ENCODE measurements around the gene COL6A1. TPM values are rescaled to one million over a fixed set of nuclear protein-coding genes. Genes with fewer than 3 reads are reported as not detected.

Gene COL6A1
- total RNA-seq, 1 donor, result 538 TPM

DNA sequence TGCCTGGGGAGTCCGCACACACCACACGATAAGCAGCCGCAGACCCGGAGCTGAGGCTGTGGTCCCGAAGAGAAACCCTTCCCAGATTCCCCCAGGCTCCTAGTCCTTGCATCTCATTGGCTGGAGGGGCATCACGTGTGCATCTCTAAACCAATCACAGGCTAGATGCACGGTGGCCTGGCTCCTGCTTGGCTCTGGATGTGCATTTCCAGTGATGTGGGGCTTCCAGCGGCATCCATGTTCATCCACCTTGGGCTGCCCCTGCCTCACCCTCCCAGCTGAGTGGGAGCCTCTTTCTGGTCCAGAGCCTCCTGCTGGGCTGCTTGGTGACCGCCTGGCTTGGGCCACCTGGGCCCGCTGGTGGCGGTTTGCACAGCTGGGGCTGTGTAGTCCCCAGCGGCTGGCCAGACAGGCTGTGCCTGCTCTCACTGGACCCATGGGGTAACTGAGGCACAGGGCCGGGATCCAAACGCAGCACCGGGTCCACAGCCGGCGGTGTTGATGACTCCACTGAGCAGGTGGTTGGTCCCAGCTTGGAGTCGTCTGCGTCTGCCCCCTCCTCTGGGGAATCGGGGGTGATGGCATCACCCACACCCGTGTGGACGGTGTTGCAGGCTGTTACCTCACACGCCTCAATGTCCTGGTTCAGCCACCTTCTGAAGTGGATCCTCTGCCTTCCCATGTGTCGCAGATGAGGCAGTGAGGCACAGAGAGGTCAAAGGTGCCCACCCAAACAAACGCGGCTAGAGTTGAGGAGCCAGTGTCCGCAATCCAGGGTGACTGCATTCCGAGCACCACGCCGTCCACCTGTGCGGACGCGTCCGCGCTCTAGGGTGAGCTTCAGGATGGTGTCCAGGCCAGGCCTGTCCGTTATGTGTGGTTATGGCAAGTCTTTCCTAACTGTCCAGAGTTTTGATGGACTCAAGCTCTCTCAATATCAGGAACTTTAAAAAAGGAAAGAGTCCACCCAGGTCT is 41.3 kb downstream of the COL6A1 start:
- H3K4me3 ChIP-seq (ENCODE audit: low read depth, low read length), result no peak overlapping the region
- TF ChIP-seq, protein P1, sequence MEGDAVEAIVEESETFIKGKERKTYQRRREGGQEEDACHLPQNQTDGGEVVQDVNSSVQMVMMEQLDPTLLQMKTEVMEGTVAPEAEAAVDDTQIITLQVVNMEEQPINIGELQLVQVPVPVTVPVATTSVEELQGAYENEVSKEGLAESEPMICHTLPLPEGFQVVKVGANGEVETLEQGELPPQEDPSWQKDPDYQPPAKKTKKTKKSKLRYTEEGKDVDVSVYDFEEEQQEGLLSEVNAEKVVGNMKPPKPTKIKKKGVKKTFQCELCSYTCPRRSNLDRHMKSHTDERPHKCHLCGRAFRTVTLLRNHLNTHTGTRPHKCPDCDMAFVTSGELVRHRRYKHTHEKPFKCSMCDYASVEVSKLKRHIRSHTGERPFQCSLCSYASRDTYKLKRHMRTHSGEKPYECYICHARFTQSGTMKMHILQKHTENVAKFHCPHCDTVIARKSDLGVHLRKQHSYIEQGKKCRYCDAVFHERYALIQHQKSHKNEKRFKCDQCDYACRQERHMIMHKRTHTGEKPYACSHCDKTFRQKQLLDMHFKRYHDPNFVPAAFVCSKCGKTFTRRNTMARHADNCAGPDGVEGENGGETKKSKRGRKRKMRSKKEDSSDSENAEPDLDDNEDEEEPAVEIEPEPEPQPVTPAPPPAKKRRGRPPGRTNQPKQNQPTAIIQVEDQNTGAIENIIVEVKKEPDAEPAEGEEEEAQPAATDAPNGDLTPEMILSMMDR (IDR thresholded peaks at IDR 0.05; ENCODE audit: insufficient read depth, low read depth, low read length), result no peak
- no peak for DNase-seq (ENCODE audit: low read depth)

DNA sequence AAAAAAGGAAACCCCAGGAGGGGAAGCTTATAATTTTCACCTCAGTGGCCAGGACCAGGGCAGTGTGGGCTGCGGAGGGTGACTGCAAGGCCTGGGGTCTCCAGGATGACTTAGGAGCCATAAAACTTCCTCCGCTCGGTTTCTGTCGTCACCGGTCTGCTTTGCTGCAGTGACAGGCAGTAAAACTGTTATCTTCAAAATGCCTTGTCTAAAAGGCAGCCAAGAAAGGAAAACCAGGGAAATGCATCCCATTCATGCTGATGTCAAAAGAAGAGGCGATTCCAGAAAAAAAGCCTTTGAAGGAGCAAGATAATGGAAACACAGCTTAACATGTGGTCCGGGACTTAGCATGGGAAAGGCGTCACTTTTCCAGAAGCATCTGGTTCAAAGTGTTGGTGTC is 42.0 kb downstream of the COL6A1 start:
- no peak overlapping the region for H3K4me3 ChIP-seq (ENCODE audit: low read depth, low read length)
- peak; percentile 98 for DNase-seq (ENCODE audit: low read depth)
- TF ChIP-seq, protein P1 (IDR thresholded peaks at IDR 0.05; ENCODE audit: insufficient read depth, low read depth, low read length), result no peak

DNA sequence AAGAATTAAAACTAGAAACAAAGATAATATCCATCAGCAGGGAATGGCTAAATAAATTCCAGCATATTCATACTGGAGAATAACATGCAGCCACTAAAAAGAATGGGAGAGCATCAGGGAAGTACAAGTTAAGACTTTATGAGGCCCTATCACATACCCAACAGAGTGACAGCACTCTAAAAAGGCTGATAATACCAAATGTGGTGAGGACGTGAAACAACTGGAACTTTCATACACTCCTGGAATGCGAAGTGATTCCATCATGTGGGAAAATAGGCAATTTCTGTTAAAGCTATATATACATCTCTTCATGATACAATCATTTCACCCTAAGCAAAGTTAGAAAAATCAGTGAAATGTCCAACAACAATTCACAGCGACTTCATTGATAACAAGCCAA is 42.6 kb downstream of the COL6A1 start:
- DNase-seq (ENCODE audit: low read depth), result no peak
- TF ChIP-seq, protein P1 (IDR thresholded peaks at IDR 0.05; ENCODE audit: insufficient read depth, low read depth, low read length), result no peak
- no peak overlapping the region for H3K4me3 ChIP-seq (ENCODE audit: low read depth, low read length)

DNA sequence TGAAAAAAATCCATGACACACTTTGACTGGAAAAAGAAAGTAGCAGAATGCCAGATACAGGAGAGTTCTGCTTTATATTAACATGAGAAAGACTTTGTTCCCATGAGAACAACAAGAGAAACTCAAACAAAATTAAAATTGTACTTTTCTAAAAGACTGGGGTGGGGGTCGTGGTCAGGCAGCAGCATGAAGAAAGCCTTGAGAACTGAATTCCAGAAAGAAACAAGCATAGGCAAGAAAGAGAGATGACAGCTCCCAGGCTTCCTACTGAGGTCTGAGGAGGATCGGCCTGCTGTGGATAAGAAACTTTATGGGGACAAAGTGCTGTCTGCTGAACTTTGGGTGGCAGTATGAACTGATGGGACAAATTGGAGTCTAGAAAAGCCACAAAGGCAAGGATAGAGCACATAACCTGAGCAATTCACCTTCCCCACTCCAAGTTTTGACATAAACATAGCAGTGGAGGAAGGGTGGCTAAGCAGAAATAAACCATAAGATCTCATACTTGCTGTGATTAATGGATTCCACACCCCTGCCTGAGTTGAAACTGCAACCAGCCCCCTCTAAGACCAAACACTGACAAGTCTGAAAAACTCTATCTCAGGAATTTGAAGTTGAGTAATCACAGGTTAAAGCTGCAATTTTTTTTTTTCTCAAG is 43.7 kb downstream of the COL6A1 start:
- H3K4me3 ChIP-seq (ENCODE audit: low read depth, low read length), result no peak overlapping the region
- DNase-seq (ENCODE audit: low read depth), result peak; percentile 95
- TF ChIP-seq, protein P1 (IDR thresholded peaks at IDR 0.05; ENCODE audit: insufficient read depth, low read depth, low read length), result no peak

DNA sequence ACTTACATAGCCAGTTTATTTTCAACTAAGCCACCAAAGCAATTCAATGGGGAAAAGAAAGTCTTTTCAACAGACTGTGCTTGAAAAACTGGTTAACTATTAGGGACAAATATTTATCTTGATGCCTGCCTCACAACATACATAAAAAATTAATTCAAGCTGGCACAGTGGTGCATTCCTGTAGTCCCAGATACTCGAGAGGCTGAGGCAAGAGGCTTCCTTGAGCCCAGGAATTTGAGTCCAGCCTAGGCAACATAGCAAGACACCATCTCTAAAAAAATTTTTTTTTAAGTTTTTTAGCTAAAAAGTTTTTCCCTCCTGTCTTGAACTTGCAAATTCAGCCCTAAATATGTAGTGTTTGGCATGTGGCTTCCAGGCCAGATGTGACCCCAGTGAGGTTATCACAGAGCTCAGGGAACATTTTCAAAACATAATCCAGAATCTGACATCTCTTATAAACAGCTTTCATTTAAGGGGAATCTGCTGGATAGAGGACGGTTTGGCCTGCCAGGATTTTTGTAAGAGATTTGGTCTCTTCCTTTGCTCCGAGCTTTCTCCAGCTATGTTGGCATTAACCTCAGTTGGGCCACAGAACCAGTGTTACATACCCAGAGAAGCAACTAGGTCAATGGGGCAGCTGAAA is 46.4 kb downstream of the COL6A1 start:
- peak; percentile 99 for DNase-seq (ENCODE audit: low read depth)

DNA sequence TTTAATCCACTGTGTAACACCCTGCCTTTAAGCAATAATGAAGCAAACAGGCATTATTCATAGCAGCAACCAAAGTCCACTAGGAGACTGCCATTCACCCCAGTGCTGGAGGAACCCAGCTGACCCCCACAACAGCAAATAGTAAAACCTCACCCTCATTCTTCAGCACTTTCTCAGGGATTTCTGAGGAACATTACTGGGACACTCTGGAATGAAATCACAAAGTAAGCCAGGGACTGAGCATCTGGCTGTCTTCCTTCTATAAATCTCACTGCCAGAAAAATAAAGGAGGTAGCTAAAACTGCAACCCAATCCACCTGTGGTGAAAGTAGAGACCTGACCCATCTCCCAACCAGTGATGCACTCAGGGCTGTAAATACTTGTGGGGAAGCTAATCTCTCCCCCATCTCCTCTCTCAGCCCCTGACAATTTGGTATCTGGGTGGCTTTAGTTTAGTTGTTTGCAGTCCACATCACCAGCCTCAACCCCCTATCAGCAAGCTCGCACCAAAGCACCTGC is 47.1 kb downstream of the COL6A1 start:
- DNase-seq (ENCODE audit: low read depth), result peak; percentile 99
- TF ChIP-seq, protein P1 (IDR thresholded peaks at IDR 0.05; ENCODE audit: insufficient read depth, low read depth, low read length), result no peak
- H3K4me3 ChIP-seq (ENCODE audit: low read depth, low read length), result peak overlapping the region; percentile 12

More for the DNA sequence above, 46.4 kb downstream of the COL6A1 start:
- peak overlapping the region; percentile 12 for H3K4me3 ChIP-seq (ENCODE audit: low read depth, low read length)
- TF ChIP-seq, protein P1 (IDR thresholded peaks at IDR 0.05; ENCODE audit: insufficient read depth, low read depth, low read length), result no peak

Measured in fibroblast of villous mesenchyme (primary cell).